Measurements from ENCODE around the gene HTN1.
"Not testable (repeated sequence)": the region's sequence is repeated elsewhere in the genome, so short reads cannot be mapped to it uniquely, and the experiment has no call there.

The HTN1 gene

GRCh38 chr4:70050138-70050537 is at the start of gene HTN1:
TSS of gene HTN1 (plus strand) at chr4:70050438. CDS start at chr4:70053077, 2,639 bp downstream.
- not testable (repeated sequence) for DNase-seq

- no peak for DNase-seq
Measured at GRCh38 chr4:70000711-70001110, 49.5 kb upstream of the HTN1 start.

GRCh38 chr4:70002507-70002906 is 47.7 kb upstream of the HTN1 start:
- DNase-seq, result no peak

GRCh38 chr4:70008771-70009170 is 41.5 kb upstream of the HTN1 start:
- DNase-seq, result no peak

GRCh38 chr4:70019006-70019405 is 31.2 kb upstream of the HTN1 start:
- not testable (repeated sequence) for DNase-seq

- DNase-seq, result no peak
Measured at GRCh38 chr4:70023218-70023617, 27.0 kb upstream of the HTN1 start.

GRCh38 chr4:70027011-70027410 is 23.2 kb upstream of the HTN1 start:
- DNase-seq, result no peak

GRCh38 chr4:70028159-70028558 is 22.1 kb upstream of the HTN1 start, which contains the start of gene HTN3:
TSS of gene HTN3 (plus strand) at chr4:70028459. CDS start at chr4:70030741, 2,282 bp downstream.
- not testable (repeated sequence) for DNase-seq

GRCh38 chr4:70037559-70037958 is 12.7 kb upstream of the HTN1 start:
- not testable (repeated sequence) for DNase-seq

- not testable (repeated sequence) for DNase-seq
Measured at GRCh38 chr4:70039928-70040327, 10.3 kb upstream of the HTN1 start.

- DNase-seq, result no peak
Measured at GRCh38 chr4:70041652-70042286, 8.5 kb upstream of the HTN1 start.

- DNase-seq, result not testable (repeated sequence)
Measured at GRCh38 chr4:70056534-70056933, 6.3 kb downstream of the HTN1 start.

GRCh38 chr4:70057651-70058050 is 7.4 kb downstream of the HTN1 start:
- no peak for DNase-seq

- DNase-seq, result no peak
Measured at GRCh38 chr4:70059149-70059548, 8.9 kb downstream of the HTN1 start.

GRCh38 chr4:70062000-70062399 is 11.8 kb downstream of the HTN1 start:
- no peak for DNase-seq

GRCh38 chr4:70080205-70080604 is 30.0 kb downstream of the HTN1 start:
- DNase-seq, result no peak

- DNase-seq, result no peak
Measured at GRCh38 chr4:70099206-70099605, 49.0 kb downstream of the HTN1 start.

All from CD4-positive, alpha-beta T cell treated with Interleukin-1 beta for 1 hour (primary cell).